ENCODE results near the gene QRSL1. TPM values are rescaled to one million over a fixed set of nuclear protein-coding genes. Genes with fewer than 3 reads are reported as not detected.

QRSL1 gene
- total and polyA plus RNA-seq, 9 of the 15 experiments (the other 6 are each of a cell fraction or from before 2014, with no cell fraction given), result 14.6 to 31.5 (median 23.0) TPM

DNA sequence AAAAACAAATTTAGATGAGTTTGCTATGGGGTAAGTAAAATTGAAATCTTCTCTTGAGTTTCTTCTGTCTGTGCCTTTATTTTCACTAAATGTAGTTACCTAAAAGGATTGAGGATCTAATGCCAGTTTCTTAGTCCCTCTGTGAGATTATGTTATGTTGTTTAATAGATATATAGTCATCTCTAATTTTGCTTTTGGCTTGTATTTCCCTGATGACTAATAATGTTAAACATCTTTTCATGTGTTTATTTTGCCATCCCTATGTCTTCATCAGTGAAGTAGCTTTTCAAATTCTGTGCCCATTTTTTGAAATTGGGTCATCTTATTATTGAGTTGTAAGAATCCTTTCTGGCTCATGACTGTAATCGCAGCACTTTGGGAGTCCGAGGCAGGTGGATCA lies 13.7 kb downstream of the QRSL1 start:
- H4K20me1 ChIP-seq (replicated peaks; ENCODE audit: control insufficient read depth, insufficient read depth, low read length), result no peaks in the 10 kb centered on the region
- in situ Hi-C loops (cut with MboI), result no loop called here
- CTCF ChIA-PET (ENCODE audit: low intra/inter-chr PET ratio), result no interaction called here
- ATAC-seq, result no peak
- H2AFZ ChIP-seq (ENCODE audit: low read depth, low read length), result no peak overlapping the region
- 94% methylated on average over 2 of the region's 2 CpGs for WGBS (ENCODE audit: insufficient coverage, low coverage, missing lambda C conversion rate)
- FAIRE-seq, result no peak
- peaks cover 17% of the 10 kb centered on the region; the same call in 2 of the 3 replicates for H3K79me2 ChIP-seq (ENCODE audit: control insufficient read depth, insufficient read depth, low read length)
- no peak for TF ChIP-seq GABPB1 (CRISPR knock-in tag; IDR thresholded peaks at IDR 0.05)
- no peak for TF ChIP-seq ZFP36 (IDR thresholded peaks at IDR 0.05; ENCODE audit: low read depth, low read length, partially characterized antibody)
- no peak for TF ChIP-seq ZNF584 (CRISPR knock-in tag; IDR thresholded peaks at IDR 0.05; ENCODE audit: low read depth)
- POLR2A ChIA-PET, result interaction anchor here (0.9 kb wide), 1 partner anchor 13 kb away, joined by 3 read pairs; no protein-coding TSS in a partner anchor
- BruUV-seq (replicated peaks), result no TSS peak
- no peaks in the 10 kb centered on the region for H3K9me3 ChIP-seq (replicated peaks; ENCODE audit: control insufficient read depth, insufficient read depth, low read depth, low read length)
- intact Hi-C loops (cut with micrococcal nuclease), result no loop called here
- DNase-seq (ENCODE audit: extremely low read depth in 1 of 4, low spot score in 3 of 4), result no peak
- H3K9me1 ChIP-seq (ENCODE audit: control insufficient read depth, insufficient read depth, low read length), result no peaks in the 10 kb centered on the region
- H3K4me1 ChIP-seq (replicated peaks in 1 of 2; ENCODE audit: control insufficient read depth in 2 of 2, insufficient read depth in 2 of 2, low read length in 2 of 2), result peaks cover 0 to 3% of the 10 kb centered on the region in 2 experiments; a peak in 1 of 5 replicates
- no peak overlapping the region for H3K9ac ChIP-seq (ENCODE audit: insufficient read depth in 1 of 2, low read depth in 2 of 2, low read length in 2 of 2)
- peaks cover 73% of the 10 kb centered on the region for H3K36me3 ChIP-seq (ENCODE audit: control insufficient read depth, insufficient read depth, low read length)
- no peak overlapping the region for H3K27ac ChIP-seq (ENCODE audit: extremely low read depth, low read depth, low read length)
- H3K27me3 ChIP-seq (ENCODE audit: control insufficient read depth in 2 of 2, insufficient read depth in 2 of 2, low read length in 2 of 2), result no peaks in the 10 kb centered on the region
- no peak overlapping the region for H3K4me2 ChIP-seq (ENCODE audit: insufficient read depth, low read length)
- H3K4me3 ChIP-seq, result no peak overlapping the region

DNA sequence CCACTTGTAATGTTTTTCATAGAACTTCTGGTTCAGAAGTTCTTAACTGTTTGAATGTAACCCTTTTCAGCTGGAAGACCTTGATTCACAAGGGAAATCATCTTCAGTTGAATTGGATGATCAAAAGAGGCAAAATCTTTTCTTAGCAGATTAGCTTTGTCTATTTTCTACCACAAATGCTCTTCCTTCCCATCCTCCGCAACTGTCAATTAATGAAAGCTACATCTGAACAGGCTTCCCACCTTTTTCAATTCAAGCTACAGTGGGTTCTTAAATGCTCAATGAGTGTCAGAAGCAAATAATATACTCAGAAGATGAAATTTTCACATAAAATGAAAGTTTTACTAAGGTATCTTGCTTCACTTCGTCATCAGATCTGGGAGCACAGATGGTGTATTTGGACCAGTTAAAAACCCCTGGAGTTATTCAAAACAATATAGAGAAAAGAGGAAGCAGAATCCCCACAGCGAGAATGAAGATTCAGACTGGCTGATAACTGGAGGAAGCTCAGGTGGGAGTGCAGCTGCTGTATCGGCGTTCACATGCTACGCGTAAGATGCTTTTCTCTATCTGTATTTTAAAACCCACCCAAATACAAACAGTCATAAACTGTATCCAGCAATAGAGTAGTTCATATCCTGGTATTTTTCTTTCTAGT lies 19.4 kb downstream of the QRSL1 start:
- no peak; the same call in 2 of the 3 replicates for ATAC-seq
- intact Hi-C loops (cut with micrococcal nuclease) (no loop called here), in situ Hi-C loops (cut with MboI) (no loop called here)
- Histone ChIP-seq H3K27me3 (ENCODE audit: control insufficient read depth in 2 of 2, insufficient read depth in 2 of 2, low read length in 2 of 2) (no peaks in the 10 kb centered on the region), H3K79me2 (ENCODE audit: control insufficient read depth, insufficient read depth, low read length) (no peaks in the 10 kb centered on the region), H4K20me1 (replicated peaks; ENCODE audit: control insufficient read depth, insufficient read depth, low read length) (no peaks in the 10 kb centered on the region), H2AFZ (ENCODE audit: low read depth, low read length) (no peak overlapping the region), H3K4me3 (no peak overlapping the region), H3K9me1 (ENCODE audit: control insufficient read depth, insufficient read depth, low read length) (no peaks in the 10 kb centered on the region), H3K36me3 (ENCODE audit: control insufficient read depth, insufficient read depth, low read length) (peaks cover 78% of the 10 kb centered on the region), H3K4me2 (ENCODE audit: insufficient read depth, low read length) (no peak overlapping the region), H3K9ac (ENCODE audit: insufficient read depth in 1 of 2, low read depth in 2 of 2, low read length in 2 of 2) (no peak overlapping the region), H3K27ac (ENCODE audit: extremely low read depth, low read depth, low read length) (no peak overlapping the region), H3K4me1 (replicated peaks in 1 of 2; ENCODE audit: control insufficient read depth in 2 of 2, insufficient read depth in 2 of 2, low read length in 2 of 2) (no peaks in the 10 kb centered on the region), H3K9me3 (replicated peaks; ENCODE audit: control insufficient read depth, insufficient read depth, low read depth, low read length) (no peaks in the 10 kb centered on the region; the same call in 1 of the 2 replicates)
- 41% methylated on average over 7 of the region's 7 CpGs for WGBS (ENCODE audit: insufficient coverage, low coverage, missing lambda C conversion rate)
- no TSS peak for BruUV-seq (replicated peaks)
- FAIRE-seq, result peak; percentile 23
- TF ChIP-seq DACH1 (IDR thresholded peaks at IDR 0.05; ENCODE audit: partially characterized antibody) (no peak), SPI1 (IDR thresholded peaks at IDR 0.05; ENCODE audit: borderline replicate concordance, low read depth, low read length) (peak; percentile 31; the same call in 1 of the 2 replicates)
- ChIA-PET POLR2A (interaction anchor here (0.7 to 1.5 kb wide), 3 partner anchors 12 to 297 kb away, joined by 3 to 4 read pairs (median 3); no protein-coding TSS in a partner anchor), CTCF (ENCODE audit: low intra/inter-chr PET ratio) (no interaction called here)
- DNase-seq (ENCODE audit: extremely low read depth in 1 of 4, low spot score in 3 of 4), result no peak

Data from K562 (cell line).